GM10847 (cell line): ENCODE measurements around the gene GOLGA6L22.
"Not testable (repeated sequence)": the region's sequence is repeated elsewhere in the genome, so short reads cannot be mapped to it uniquely, and the experiment has no call there.

Source experiments
- POLR2A ChIP-seq: IDR thresholded peaks from 2 replicates; pipeline ENCODE4 v1.6.1; 2011; ENCODE audit not compliant: insufficient read length; ENCODE audit errors: extremely low read depth

Gene GOLGA6L22, protein sequence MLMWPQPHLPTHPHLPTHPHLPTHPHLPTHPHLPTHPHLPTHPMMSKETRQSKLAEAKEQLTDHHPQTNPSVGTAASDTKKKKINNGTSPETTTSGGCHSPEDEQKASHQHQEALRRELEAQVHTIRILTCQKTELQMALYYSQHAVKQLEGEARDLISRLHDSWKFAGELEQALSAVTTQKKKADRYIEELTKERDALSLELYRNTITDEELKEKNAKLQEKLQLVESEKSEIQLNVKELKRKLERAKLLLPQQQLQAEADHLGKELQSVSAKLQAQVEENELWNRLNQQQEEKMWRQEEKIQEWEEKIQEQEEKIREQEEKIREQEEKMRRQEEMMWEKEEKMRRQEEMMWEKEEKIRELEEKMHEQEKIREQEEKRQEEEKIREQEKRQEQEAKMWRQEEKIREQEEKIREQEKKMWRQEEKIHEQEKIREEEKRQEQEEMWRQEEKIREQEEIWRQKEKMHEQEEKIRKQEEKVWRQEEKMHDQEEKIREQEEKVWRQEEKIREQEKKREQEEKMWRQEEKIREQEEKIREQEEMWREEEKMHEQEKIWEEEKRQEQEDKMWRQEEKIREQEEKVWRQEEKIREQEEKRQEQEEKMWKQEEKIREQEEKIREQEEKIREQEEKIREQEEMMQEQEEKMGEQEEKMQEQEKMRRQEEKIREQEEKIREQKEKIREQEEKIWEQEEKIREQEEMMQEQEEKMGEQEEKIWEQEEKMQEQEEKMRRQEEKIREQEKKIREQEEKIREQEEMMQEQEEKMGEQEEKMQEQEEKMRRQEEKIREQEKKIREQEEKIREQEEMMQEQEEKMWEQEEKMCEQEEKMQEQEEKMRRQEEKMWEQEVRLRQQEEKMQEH

GRCh38 chr15:22458603-22459002, at the start of gene GOLGA6L22:
Gene GOLGA6L22, plus strand, starts transcription at chr15:22458903. Its CDS starts 91 bp downstream, at chr15:22458994.
- TF ChIP-seq POLR2A = not testable (repeated sequence)
